ENCODE data around the gene CEP350.

- TF ChIP-seq POLR2AphosphoS5 (IDR thresholded peaks at IDR 0.05; ENCODE audit: borderline replicate concordance, low read depth, low read length) (no peak), EZH2 (IDR thresholded peaks at IDR 0.05) (no peak)
Observed at GRCh38 chr1:179925922-179926849, 28.4 kb upstream of the CEP350 start.
